Gastroesophageal sphincter (tissue), 4 donors: ENCODE measurements around the gene MRTO4. TPM values are rescaled to one million over a fixed set of nuclear protein-coding genes. Genes with fewer than 3 reads are reported as not detected.
A peak's percentile ranks its signal among the peaks of the same experiment; 100 is the strongest.
"Not testable (repeated sequence)": the region's sequence is repeated elsewhere in the genome, so short reads cannot be mapped to it uniquely, and the experiment has no call there.

Experiments used
- ATAC-seq: fragments of 150-250 bp; one replicate; pipeline ENCODE4 v1.9.1; 2016; ENCODE audit warnings: mild to moderate bottlenecking, moderate library complexity
- H3K27ac ChIP-seq, 4 donors: fragments of 200-600 bp; sonication (generic) in 3 of 4; 1 replicate in 3 of 4; 2 replicates in 1 of 4; pipeline ENCODE4 v1.5.1; 2016 to 2019
- H3K27me3 ChIP-seq: fragments of 200-600 bp; sonication (generic); one replicate; pipeline ENCODE4 v1.5.1; 2019
- H3K36me3 ChIP-seq, 2 donors: fragments of 200-600 bp; sonication (generic); one replicate each; pipeline ENCODE4 v1.5.1; 2019; ENCODE audit warnings: control low read depth in 1 of 2
- H3K4me1 ChIP-seq, 3 donors: fragments of 200-600 bp; sonication (generic); 1 replicate in 2 of 3; 2 replicates in 1 of 3; pipeline ENCODE4 v1.5.1; 2016 to 2019; ENCODE audit warnings: control low read depth in 2 of 3
- H3K4me3 ChIP-seq, 2 donors: fragments of 200-600 bp; sonication (generic); one replicate each; pipeline ENCODE4 v1.5.1; 2019; ENCODE audit warnings: mild to moderate bottlenecking in 1 of 2, moderate library complexity in 1 of 2
- H3K9me3 ChIP-seq, 3 donors: fragments of 200-600 bp; sonication (generic); one replicate each; pipeline ENCODE4 v1.5.1; 2017 to 2019; ENCODE audit warnings: control low read depth in 2 of 3
- CTCF ChIP-seq, 4 experiments: fragments of 200-600 bp in 2 of 4; fragments of 450-650 bp in 2 of 4; sonication (generic) in 1 of 4; IDR thresholded peaks; one replicate each; pipeline ENCODE4 v1.5.1; 2017 to 2019; ENCODE audit warnings: antibody characterized with exemption in 4 of 4, mild to moderate bottlenecking in 2 of 4, moderate library complexity in 2 of 4
- EP300 ChIP-seq: sonication (generic); formaldehyde crosslinking; IDR thresholded peaks from one replicate; pipeline ENCODE4 v1.6.1; 2017; ENCODE audit warnings: antibody characterized with exemption, mild to moderate bottlenecking
- POLR2A ChIP-seq, 2 donors: fragments of 450-650 bp; IDR thresholded peaks; one replicate each; pipeline ENCODE4 v1.6.1; 2017; ENCODE audit warnings: antibody characterized with exemption in 2 of 2, mild to moderate bottlenecking in 2 of 2, moderate library complexity in 1 of 2
- POLR2AphosphoS5 ChIP-seq: sonication (generic); formaldehyde crosslinking; IDR thresholded peaks from one replicate; pipeline ENCODE4 v1.6.1; 2017; ENCODE audit warnings: antibody characterized with exemption
- WGBS, 2 donors: methylation state at CpG; one replicate each; pipeline ENCODE4 v1.1.5; 2018; ENCODE audit warnings: low coverage in 1 of 2; 5-methylcytosine and 5-hydroxymethylcytosine counted together
- total RNA-seq, 4 donors: library from RNA; depleted of rRNA; stranded (reverse); fragments of >200 nt; gene quantifications; one replicate each; pipeline ENCODE4 v1.1.0, GENCODE V29; 2016

Gene MRTO4
- total RNA-seq, 4 donors from 2014 or later = 12.5 to 28.5 (median 19.7) TPM

GRCh38 chr1:19239876-19240275 is 11.7 kb upstream of the MRTO4 start:
- no peak for ATAC-seq
- Histone ChIP-seq H3K4me3 (no peak overlapping the region), H3K9me3 (no peaks in the 10 kb centered on the region), H3K27me3 (no peaks in the 10 kb centered on the region), H3K27ac (peak overlapping the region in 1 of 4 donors; percentile 2), H3K4me1 (peaks cover 0 to 4% (median 0%) of the 10 kb centered on the region in 3 donors), H3K36me3 (peaks cover 0 to 96% of the 10 kb centered on the region in 2 donors)
- 57 to 100% methylated on average over 1 to 2 of the region's 7 CpGs for WGBS, 2 donors
- no peak for TF ChIP-seq EP300
- no peak for TF ChIP-seq CTCF (IDR thresholded peaks at IDR 0.05)
- TF ChIP-seq POLR2AphosphoS5 = no peak
- TF ChIP-seq POLR2A (IDR thresholded peaks at IDR 0.05) = no peak

GRCh38 chr1:19240673-19241538 is 10.7 kb upstream of the MRTO4 start:
- H3K27me3 ChIP-seq = no peaks in the 10 kb centered on the region
- H3K9me3 ChIP-seq = no peaks in the 10 kb centered on the region
- 42 to 57% methylated on average over 2 to 7 of the region's 7 CpGs for WGBS, 2 donors
- TF ChIP-seq POLR2A (IDR thresholded peaks at IDR 0.05) (no peak), POLR2AphosphoS5 (peak; percentile 53), EP300 (no peak), CTCF (IDR thresholded peaks at IDR 0.05) (peak; percentile 87 to 95 (median 94))
- peaks cover 0 to 4% (median 0%) of the 10 kb centered on the region in 3 donors for H3K4me1 ChIP-seq
- H3K4me3 ChIP-seq = no peak overlapping the region
- H3K36me3 ChIP-seq = peaks cover 0 to 96% of the 10 kb centered on the region in 2 donors
- H3K27ac ChIP-seq = peak overlapping the region in 3 of 4 donors; percentile 43 to 60 (median 53)
- peak; percentile 96 for ATAC-seq

GRCh38 chr1:19250629-19251304 is 838 bp upstream of the MRTO4 start:
- Histone ChIP-seq H3K36me3 (peaks cover 0 to 11% of the 10 kb centered on the region in 2 donors), H3K4me1 (peaks cover 2 to 43% (median 23%) of the 10 kb centered on the region in 3 donors), H3K4me3 (peak overlapping the region; percentile 64 to 85), H3K27ac (peak overlapping the region; percentile 74 to 95 (median 94)), H3K9me3 (no peaks in the 10 kb centered on the region), H3K27me3 (no peaks in the 10 kb centered on the region)
- TF ChIP-seq EP300 (no peak), POLR2A (IDR thresholded peaks at IDR 0.05) (no peak)
- WGBS, 2 donors = 9 to 36% methylated on average over 4 to 12 of the region's 14 CpGs
- ATAC-seq = no peak

GRCh38 chr1:19254416-19254815 is 2.8 kb downstream of the MRTO4 start:
- Histone ChIP-seq H3K9me3 (no peaks in the 10 kb centered on the region), H3K27ac (no peak overlapping the region), H3K4me1 (peaks cover 2 to 42% (median 23%) of the 10 kb centered on the region in 3 donors), H3K27me3 (no peaks in the 10 kb centered on the region), H3K36me3 (peaks cover 0 to 44% of the 10 kb centered on the region in 2 donors), H3K4me3 (no peak overlapping the region)
- no peak for ATAC-seq
- no peak for TF ChIP-seq POLR2AphosphoS5
- no peak for TF ChIP-seq CTCF (IDR thresholded peaks at IDR 0.05)
- no peak for TF ChIP-seq EP300
- no peak for TF ChIP-seq POLR2A (IDR thresholded peaks at IDR 0.05)

- Histone ChIP-seq H3K9me3 (no peaks in the 10 kb centered on the region), H3K27me3 (no peaks in the 10 kb centered on the region), H3K4me3 (no peak overlapping the region), H3K27ac (no peak overlapping the region), H3K4me1 (peaks cover 2 to 33% (median 22%) of the 10 kb centered on the region in 3 donors), H3K36me3 (peaks cover 0 to 53% of the 10 kb centered on the region in 2 donors)
- no peak for ATAC-seq
- TF ChIP-seq POLR2A (IDR thresholded peaks at IDR 0.05) (no peak), CTCF (IDR thresholded peaks at IDR 0.05) (no peak), EP300 (no peak), POLR2AphosphoS5 (no peak)
- WGBS, 2 donors = 70 to 76% methylated on average over 2 to 3 of the region's 4 CpGs
These were observed 3.7 kb downstream of the MRTO4 start for GRCh38 chr1:19255288-19255687.

GRCh38 chr1:19256301-19256700 is 4.7 kb downstream of the MRTO4 start:
- H3K36me3 ChIP-seq = peaks cover 0 to 61% of the 10 kb centered on the region in 2 donors

More at GRCh38 chr1:19256301-19256700, 4.7 kb downstream of the MRTO4 start:
- H3K27ac ChIP-seq, H3K4me3 ChIP-seq, H3K9me3 ChIP-seq, ATAC-seq, H3K27me3 ChIP-seq: not testable (repeated sequence)
- peaks cover 2 to 24% (median 15%) of the 10 kb centered on the region in 3 donors for H3K4me1 ChIP-seq
- 100% methylated on average over 3 of the region's 5 CpGs; no CpG with 5 or more reads in 1 of the 2 donors for WGBS, 2 donors
